IMR-90 (cell line): ENCODE results near the gene KRTAP4-3.

Experiments
- FOS ChIP-seq: fragments of 150-350 bp; IDR thresholded peaks from 2 replicates; pipeline ENCODE4 v1.6.1; 2016; ENCODE audit warnings: low read depth, low read length
- MXI1 ChIP-seq: IDR thresholded peaks from 2 replicates; pipeline ENCODE4 v1.6.1; 2012; ENCODE audit warnings: low read depth, mild to moderate bottlenecking, low read length, moderate library complexity, borderline replicate concordance
- POLR2A ChIP-seq: IDR thresholded peaks from 2 replicates; pipeline ENCODE4 v1.6.1; 2012; ENCODE audit warnings: mild to moderate bottlenecking, low read depth, low read length
- RCOR1 ChIP-seq: IDR thresholded peaks from 2 replicates; pipeline ENCODE4 v1.6.1; 2012; ENCODE audit warnings: mild to moderate bottlenecking, low read length, improper control_type of control experiment; ENCODE audit not compliant: insufficient replicate concordance

GRCh38 chr17:41178843-41179616, 11.0 kb upstream of the KRTAP4-3 start:
- TF ChIP-seq MXI1 (no peak), FOS (no peak), RCOR1 (no peak), POLR2A (no peak)
